ENCODE measurements around the gene ZC3H4. TPM values are rescaled to one million over a fixed set of nuclear protein-coding genes. Genes with fewer than 3 reads are reported as not detected.

Gene ZC3H4
- total RNA-seq, 1 donor from 2014 or later = 68.7 TPM

- DNase-seq (ENCODE audit: low spot score in 2 of 2, unreplicated experiment in 2 of 2) = peak; percentile 89 to 98
- Mint-ChIP-seq H3K9me3 (peaks cover 4% of the 10 kb centered on the region), H3K4me3 (peak within 1 kb of the TSS; percentile 97), H3K4me1 (peaks cover 40% of the 10 kb centered on the region), H3K27me3 (ENCODE audit: low read depth) (no peaks in the 10 kb centered on the region), H3K36me3 (peaks cover 5% of the 10 kb centered on the region), H3K27ac (peak within 1 kb of the TSS; percentile 99)
- TF ChIP-seq CTCF (IDR thresholded peaks at IDR 0.05; ENCODE audit: unreplicated experiment) = no peak
Observed at GRCh38 chr19:47130589-47131227, 17.1 kb upstream of the ZC3H4 start, which contains the start of gene SAE1. Gene SAE1, plus strand, starts transcription at chr19:47130835. Its CDS starts 96 bp downstream, at chr19:47130931.

GRCh38 chr19:47130120-47130588 is 16.6 kb upstream of the ZC3H4 start:
- Mint-ChIP-seq H3K27me3 (ENCODE audit: low read depth) (no peaks in the 10 kb centered on the region), H3K4me3 (peak overlapping the region; percentile 97), H3K9me3 (peaks cover 4% of the 10 kb centered on the region), H3K36me3 (peaks cover 5% of the 10 kb centered on the region), H3K27ac (peak overlapping the region; percentile 99), H3K4me1 (peaks cover 36% of the 10 kb centered on the region)
- DNase-seq (ENCODE audit: low spot score in 2 of 2, unreplicated experiment in 2 of 2) = no peak
- TF ChIP-seq CTCF (IDR thresholded peaks at IDR 0.05; ENCODE audit: unreplicated experiment) = no peak

- no peak for DNase-seq (ENCODE audit: low spot score in 2 of 2, unreplicated experiment in 2 of 2)
- H3K9me3 Mint-ChIP-seq = peaks cover 4% of the 10 kb centered on the region
- peaks cover 5% of the 10 kb centered on the region for H3K36me3 Mint-ChIP-seq
- TF ChIP-seq CTCF (IDR thresholded peaks at IDR 0.05; ENCODE audit: unreplicated experiment) = no peak
- peaks cover 32% of the 10 kb centered on the region for H3K4me1 Mint-ChIP-seq
- H3K4me3 Mint-ChIP-seq = no peak overlapping the region
- H3K27ac Mint-ChIP-seq = no peak overlapping the region
- no peaks in the 10 kb centered on the region for H3K27me3 Mint-ChIP-seq (ENCODE audit: low read depth)
Observed at GRCh38 chr19:47129579-47129978, 16.0 kb upstream of the ZC3H4 start.

GRCh38 chr19:47125669-47125938 is 12.0 kb upstream of the ZC3H4 start:
- TF ChIP-seq CTCF (IDR thresholded peaks at IDR 0.05; ENCODE audit: unreplicated experiment) = no peak
- DNase-seq (ENCODE audit: low spot score in 2 of 2, unreplicated experiment in 2 of 2) = no peak
- Mint-ChIP-seq H3K4me1 (peaks cover 12% of the 10 kb centered on the region), H3K36me3 (no peaks in the 10 kb centered on the region), H3K4me3 (no peak overlapping the region), H3K9me3 (peaks cover 4% of the 10 kb centered on the region), H3K27ac (no peak overlapping the region), H3K27me3 (ENCODE audit: low read depth) (no peaks in the 10 kb centered on the region)

- Mint-ChIP-seq H3K9me3 (no peaks in the 10 kb centered on the region), H3K36me3 (no peaks in the 10 kb centered on the region), H3K27me3 (ENCODE audit: low read depth) (no peaks in the 10 kb centered on the region), H3K4me3 (no peak overlapping the region), H3K4me1 (peaks cover 10% of the 10 kb centered on the region), H3K27ac (peak overlapping the region; percentile 58)
- peak; percentile 84 for TF ChIP-seq CTCF (IDR thresholded peaks at IDR 0.05; ENCODE audit: unreplicated experiment)
- DNase-seq (ENCODE audit: low spot score in 2 of 2, unreplicated experiment in 2 of 2) = no peak
Observed at GRCh38 chr19:47124937-47125668, 11.5 kb upstream of the ZC3H4 start.
